Hepatic stellate cell (primary cell): ENCODE measurements around the gene FOXP4.

ENCODE experiments used
- DNase-seq: peaks from one replicate; pipeline ENCODE4 v3.0.0; 2011; ENCODE audit warnings: low spot score

FOXP4 gene

DNA sequence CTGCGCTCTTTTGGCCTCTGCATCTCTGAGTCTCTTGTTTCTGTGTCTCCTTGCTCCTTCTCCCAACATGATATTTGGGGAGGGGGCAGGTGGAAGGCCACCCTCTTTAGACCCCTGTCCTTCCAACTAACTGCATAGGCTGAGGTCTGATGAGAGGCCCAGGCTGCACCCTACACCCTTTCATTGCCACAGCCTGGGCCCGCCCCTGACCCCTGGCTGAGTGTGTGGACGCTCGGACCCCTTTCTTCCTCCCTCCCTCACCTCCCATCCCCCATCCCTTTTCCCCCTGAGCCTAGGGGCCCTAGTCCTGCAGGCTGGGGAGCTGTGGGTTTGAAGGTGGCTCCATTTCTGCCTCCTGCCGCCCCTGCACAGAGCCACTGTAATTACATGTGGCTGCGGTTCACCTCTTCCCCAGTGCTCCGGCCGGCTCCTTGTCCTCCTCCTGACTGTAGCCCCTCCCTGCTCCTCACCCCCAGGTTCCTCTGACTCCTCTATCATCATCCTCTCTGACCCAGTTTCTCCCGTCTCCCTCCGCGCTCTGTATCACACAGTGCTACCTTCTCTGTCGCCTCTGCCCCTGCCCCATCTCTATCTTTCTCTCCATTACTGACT, 98.9 kb downstream of the FOXP4 start:
- no peak for DNase-seq

DNA sequence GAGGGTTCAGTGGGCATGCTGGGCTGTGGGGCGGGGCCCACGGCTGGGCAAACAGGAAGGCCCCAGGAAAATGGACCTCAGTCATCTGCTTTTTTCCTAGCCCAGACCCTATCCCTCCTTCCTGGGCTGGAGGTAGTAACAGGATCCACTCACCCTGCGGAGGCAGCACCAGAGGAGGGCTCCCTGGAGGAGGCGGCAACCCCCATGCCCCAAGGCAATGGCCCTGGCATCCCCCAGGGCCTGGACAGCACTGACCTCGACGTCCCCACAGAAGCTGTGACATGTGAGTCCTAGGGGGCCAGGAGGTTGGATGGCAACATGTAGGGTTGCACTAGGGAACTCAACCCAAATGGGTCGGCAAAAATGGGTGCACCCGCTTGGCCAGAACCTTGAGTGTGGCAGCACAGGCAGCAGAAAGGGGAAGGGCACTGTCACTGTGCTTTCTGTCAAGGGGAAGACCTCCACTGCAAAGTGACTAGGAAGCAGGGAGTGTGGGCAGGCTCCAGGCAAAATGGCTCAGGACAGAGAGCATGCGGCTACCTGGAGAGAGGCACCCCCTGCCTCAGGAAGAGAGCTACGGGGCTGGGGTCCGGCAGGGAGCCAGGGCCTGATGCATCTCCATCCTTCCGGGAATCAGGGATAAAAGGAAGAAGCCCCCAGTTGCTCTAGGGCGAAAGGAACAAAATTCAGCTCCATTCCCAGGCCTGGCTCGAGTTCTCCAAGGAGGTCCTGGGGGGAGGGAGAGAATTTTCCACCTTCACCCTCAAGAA, 100.0 kb downstream of the FOXP4 start:
- DNase-seq, result no peak

DNA sequence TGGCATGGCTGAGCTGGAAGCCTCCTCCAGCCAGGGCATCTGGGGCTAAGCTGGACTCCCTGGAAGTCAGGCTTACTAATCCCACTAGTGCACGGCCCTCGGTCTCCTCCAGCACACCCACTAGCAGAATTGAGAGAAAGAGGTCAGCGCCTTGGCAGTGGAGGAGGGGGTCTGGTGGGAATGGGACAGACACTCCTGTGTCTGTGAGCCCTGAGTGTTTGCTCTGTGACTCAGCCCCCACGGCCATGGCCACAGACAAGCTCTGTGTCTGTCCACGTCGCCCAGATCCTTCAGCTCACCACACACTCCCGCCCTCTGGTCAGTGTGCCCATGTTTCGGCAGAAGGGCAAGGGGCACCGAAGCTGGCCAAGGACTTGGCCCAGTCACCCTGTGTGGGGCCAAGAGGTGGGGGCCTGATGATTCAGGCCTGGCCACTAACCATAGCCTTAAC, 100.9 kb downstream of the FOXP4 start:
- DNase-seq, result no peak

DNA sequence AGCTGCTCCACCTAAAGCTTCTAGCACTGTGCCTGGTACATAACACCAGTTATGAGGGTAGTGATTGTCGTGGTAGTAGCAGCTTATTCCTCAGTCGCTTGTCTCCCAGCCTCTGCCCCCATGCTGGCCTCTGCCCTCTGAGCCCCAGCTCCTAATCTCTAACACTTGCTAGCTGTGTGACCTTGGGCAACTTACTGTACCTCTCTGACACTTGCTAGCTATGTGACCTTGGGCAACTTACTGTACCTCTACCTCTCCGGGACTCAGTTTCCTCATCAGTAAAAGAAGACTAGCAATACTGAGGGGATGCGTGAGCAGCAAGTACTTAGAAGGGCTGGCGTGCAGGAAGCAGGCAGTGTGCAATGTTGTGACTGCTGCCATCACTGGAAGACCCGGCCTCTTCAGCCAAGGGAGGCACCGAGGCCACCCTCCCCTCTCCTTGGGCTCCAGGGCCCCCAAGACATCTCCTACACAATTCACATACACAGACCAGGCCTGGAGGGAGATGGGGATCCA, 101.9 kb downstream of the FOXP4 start:
- no peak for DNase-seq

DNA sequence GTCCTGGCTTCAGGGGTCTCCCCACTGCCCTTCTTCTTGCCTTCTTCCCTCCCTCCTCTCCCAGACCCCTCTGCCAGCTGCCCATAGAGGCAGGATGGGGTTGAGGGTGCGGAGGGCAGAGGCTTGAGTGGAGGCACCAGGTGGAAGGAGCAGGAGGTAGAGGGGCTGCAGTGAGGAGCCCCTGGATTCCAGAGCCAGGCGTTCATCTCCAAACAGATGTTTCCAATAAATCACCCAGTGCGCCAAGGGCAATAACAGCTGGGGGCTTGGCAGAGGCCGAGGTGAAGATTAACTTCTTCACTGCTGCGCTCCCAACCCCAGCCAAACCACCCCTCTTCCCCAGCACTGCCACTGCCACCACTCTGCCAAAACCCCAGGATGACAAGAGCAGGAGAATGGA, 102.7 kb downstream of the FOXP4 start:
- DNase-seq, result no peak

DNA sequence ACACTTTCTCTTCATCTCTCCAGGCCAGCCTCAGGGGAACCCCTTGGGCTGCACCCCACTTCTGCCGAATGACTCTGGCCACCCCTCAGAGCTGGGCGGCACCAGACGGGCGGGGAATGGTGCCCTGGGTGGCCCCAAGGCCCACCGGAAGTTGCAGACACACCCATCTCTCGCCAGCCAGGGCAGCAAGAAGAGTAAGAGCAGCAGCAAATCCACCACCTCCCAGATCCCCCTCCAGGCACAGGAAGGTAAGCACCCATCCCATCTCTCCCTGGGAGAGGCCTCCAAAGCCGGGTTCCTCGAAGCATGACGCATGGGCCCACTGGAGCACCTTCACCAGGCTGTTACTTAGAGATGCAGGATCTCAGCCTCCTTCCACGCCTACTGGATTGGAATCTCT, 103.4 kb downstream of the FOXP4 start:
- DNase-seq, result no peak

DNA sequence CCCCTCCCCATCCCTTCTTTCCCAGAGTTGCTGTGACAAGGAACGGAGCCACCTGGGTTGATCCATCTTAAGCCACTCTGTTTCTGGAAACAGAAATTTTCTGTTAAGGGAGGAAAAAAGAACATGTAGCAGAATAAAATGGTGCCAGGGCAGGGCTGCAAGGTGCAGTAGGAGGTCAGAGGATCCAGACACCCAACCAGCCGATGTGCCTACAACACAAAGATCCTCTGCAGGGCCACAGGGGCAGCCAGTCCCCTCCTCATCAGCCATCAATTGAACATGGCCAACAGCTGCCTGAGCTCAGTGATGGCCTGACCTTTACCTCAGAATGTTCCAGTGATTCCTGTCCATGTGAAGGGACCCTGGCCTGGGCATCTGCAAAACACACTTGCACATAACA, 103.9 kb downstream of the FOXP4 start:
- no peak for DNase-seq

DNA sequence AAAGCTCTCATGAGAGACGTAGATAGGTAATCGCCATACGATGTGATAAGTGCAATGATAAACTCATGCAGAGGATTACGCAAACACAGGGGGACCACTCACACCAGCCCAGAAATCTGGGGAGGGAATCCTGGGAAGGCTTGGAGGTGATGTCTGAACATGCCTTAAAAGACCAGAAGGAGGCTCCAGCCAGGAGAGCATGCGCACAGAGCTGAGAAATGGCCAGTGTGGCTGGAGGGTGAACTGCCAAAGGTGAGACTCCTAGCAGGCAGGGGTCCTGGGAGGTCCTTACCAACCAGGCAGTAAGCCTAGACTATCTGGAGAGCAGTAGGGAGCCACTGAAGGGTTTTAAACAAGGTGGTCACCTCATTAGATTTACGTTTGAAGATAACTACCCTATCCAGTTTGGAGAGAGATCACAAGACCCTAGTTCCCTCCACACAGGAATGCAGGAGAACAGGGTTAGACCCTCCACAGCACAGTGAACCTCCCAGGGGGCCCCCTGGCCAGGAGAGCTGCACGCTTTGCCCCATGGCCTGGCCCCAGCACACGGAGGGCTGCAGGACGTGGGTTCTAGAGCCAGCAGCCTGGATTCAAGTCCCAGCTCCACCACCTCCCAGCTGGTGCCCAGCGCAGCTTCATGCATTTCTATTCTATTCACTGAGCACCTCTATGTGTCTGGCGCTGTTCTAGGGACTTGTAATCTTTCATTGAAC, 105.2 kb downstream of the FOXP4 start:
- DNase-seq, result no peak
